Fibroblast of upper back skin (primary cell): Measurements from ENCODE around the gene DHPS.

Experiments used
- DNase-seq: peaks from one replicate; pipeline ENCODE4 v3.0.0-alpha.2; 2013

DHPS gene

GRCh38 chr19:12641456-12641855, 40.2 kb downstream of the DHPS start:
- DNase-seq, result no peak

DNA sequence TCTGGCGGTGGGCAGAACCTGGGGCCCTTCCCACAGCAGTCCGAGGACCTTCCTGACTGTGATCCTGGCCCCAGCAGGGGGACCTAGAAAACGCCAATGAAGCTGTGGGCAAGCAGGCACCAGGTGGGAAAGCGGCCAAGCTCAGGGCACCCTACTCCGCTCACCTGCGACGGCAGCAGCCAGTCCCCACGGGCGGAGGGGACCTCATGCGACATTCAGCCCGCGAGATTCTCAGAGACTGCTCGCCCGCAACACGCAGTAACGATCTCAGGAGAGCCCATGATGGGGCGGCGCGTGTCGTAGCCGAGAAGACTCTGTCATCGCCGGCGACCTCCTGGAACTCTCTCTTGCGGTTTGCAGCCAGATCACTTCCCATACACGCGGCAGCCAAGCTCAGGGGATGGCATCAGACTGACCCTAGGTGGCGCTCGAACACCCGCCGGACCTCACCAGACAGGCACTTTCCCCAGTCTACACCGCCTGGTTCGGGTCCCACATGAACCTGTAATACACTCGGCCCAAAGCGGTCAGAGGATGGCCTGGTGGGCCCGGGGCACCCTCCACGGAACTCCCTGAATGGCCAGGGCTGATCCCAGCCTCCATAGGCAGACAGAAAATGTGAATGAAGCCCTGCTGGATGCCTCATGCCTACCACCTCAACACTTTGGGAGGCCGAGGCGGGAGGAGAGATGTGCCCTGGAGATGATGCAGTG, 41.6 kb downstream of the DHPS start:
- peak; percentile 70 for DNase-seq

DNA sequence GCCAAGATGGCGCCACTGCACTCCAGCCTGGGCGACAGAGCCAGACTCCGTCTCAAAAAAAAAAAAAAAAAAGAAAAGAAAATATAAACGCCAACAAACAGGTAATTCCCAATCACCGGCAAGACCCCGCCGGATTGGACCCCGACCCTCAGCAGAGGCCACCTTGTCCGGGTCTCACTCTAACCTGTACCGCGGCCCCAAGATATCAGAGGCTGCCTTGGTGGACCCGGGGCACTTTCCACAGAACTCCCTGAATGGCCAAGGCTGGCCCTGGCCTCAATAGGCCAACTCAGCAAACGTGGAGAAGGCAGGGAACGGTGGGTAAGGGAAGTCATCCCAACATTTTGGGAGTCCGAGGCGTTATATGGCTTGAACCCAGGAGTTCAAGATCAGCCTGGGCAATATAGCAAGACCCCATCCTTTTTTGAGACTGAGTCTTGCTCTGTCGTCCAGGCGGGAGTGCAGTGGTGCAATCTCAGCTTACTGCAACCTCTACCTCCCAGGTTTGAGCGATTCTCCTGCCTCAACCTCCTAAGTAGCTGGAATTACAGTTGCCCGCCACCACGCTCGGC, 43.0 kb downstream of the DHPS start:
- DNase-seq, result no peak

DNA sequence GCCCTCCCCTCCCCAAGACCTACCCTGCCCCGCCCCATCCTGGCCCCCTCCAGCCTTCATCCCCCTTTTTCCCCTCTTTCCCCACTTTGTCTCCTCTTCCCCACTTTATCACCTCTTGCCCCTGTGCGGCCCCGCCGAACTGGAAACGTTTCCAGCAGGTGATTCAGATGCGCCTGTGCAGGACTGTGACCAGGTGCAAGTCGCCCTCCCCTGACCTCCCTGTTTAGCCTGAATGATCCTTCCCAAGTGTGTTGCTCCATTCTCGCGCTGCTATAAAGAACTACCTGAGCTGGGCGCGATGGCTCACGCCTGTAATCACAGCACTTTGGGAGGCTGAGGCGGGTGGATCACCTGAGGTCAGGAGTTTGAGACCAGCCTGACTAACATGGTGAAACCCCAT, 45.0 kb downstream of the DHPS start:
- DNase-seq, result no peak

DNA sequence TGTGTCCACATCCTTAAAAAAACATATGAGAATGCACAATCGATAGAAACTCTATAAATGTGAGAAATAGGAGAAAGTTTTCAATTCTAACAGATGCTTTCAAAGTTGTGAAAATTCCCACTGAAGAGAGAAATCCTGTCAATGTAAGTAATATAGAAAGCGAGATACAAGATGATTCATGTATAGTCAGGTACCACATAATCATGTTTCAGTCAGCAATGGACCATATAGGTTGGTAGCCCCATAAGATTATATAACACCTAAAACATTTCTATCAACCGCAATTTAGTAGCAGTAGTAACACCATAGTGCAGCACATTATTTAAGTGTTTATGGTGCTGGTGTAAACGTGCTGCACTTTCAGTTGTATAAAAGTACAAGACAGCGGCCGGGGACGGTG, 52.5 kb downstream of the DHPS start:
- no peak for DNase-seq

DNA sequence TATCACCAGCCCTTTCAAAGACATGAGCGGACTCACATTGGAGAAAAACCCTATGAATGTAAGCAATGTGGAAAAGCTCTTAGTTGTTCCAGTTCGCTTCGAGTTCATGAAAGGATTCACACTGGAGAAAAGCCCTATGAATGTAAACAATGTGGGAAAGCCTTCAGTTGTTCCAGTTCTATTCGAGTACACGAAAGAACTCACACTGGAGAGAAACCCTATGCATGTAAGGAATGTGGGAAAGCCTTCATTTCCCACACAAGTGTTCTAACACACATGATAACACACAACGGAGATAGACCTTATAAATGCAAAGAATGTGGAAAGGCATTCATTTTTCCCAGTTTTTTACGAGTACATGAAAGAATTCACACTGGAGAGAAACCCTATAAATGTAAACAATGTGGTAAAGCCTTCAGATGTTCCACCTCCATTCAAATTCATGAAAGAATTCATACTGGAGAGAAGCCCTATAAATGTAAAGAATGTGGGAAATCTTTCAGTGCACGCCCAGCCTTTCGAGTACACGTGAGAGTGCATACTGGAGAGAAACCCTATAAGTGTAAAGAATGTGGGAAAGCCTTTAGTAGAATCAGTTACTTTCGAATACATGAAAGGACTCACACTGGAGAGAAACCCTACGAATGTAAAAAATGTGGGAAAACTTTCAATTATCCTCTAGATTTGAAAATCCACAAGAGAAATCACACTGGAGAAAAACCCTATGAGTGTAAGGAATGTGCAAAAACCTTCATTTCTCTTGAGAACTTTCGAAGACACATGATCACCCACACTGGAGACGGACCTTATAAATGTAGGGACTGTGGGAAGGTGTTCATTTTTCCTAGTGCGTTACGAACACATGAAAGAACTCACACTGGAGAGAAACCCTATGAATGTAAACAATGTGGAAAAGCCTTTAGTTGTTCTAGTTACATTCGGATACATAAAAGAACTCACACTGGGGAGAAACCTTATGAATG, 53.3 kb downstream of the DHPS start:
- DNase-seq, result peak; percentile 7

DNA sequence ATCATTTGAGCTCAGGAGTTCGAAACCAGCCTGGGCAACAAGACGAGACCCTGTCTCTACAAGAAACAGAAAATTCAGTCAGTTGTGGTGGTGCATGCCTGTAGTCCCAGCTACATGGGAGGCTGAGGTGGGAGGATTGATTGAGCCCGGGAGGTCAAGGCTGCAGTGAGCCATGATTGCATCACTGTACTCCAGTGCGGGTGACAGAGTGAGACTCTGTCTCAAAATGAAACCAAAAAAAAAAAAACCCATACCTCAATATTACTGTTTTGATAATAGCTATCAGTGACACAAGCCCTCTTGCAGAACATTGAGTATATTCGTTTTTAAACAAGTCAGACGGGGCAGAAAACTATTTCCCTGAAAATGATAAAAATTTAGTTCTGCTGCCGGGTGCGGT, 54.7 kb downstream of the DHPS start:
- DNase-seq, result no peak
